Raji (cell line): ENCODE results near the gene BBC3.

Experiments used
- POLR2A ChIP-seq: IDR thresholded peaks from 2 replicates; pipeline ENCODE4 v1.6.1; 2011; ENCODE audit warnings: low read depth, low read length, control low read depth; ENCODE audit not compliant: insufficient read depth

The BBC3 gene

GRCh38 chr19:47264629-47265028 is 33.6 kb upstream of the BBC3 start:
- no peak for TF ChIP-seq POLR2A

DNA sequence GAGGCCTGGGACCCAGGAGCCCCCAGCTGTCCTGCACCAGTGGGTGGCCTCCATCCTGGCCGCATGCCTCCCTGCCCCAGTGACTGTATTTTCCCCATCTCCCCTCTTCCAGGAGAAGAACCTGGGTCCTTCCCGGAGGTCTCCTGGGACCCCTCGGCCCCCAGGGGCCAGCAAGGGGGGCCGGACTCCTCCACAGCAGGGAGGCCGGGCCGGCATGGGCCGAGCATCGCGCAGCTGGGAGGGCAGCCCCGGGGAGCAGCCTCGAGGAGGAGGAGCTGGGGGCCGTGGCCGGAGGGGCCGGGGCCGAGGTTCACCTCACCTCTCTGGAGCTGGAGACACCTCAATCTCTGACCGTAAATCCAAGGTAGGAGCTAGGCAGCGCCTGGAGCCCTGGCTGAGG is 29.5 kb upstream of the BBC3 start:
- no peak for TF ChIP-seq POLR2A

- no peak for TF ChIP-seq POLR2A
Observed at GRCh38 chr19:47258895-47259555, 28.0 kb upstream of the BBC3 start.

DNA sequence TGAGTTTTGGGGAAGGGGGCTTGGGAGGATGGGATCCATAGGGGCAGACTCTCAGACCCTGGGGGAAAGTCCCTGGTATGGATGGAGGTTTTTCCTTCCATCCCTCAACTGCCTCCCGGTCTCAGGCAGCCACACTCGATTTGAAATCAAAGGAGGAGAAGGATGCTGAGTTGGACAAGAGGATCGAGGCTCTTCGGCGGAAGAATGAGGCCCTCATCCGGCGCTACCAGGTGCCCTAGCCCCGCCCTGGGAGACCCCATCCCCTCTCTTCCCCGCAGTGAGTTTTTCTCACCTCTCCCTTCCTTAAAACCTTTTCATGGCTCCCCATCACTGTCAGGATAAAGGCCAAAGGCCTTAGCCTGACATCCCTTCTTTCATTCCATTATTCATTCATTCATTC is 27.4 kb upstream of the BBC3 start:
- no peak for TF ChIP-seq POLR2A

DNA sequence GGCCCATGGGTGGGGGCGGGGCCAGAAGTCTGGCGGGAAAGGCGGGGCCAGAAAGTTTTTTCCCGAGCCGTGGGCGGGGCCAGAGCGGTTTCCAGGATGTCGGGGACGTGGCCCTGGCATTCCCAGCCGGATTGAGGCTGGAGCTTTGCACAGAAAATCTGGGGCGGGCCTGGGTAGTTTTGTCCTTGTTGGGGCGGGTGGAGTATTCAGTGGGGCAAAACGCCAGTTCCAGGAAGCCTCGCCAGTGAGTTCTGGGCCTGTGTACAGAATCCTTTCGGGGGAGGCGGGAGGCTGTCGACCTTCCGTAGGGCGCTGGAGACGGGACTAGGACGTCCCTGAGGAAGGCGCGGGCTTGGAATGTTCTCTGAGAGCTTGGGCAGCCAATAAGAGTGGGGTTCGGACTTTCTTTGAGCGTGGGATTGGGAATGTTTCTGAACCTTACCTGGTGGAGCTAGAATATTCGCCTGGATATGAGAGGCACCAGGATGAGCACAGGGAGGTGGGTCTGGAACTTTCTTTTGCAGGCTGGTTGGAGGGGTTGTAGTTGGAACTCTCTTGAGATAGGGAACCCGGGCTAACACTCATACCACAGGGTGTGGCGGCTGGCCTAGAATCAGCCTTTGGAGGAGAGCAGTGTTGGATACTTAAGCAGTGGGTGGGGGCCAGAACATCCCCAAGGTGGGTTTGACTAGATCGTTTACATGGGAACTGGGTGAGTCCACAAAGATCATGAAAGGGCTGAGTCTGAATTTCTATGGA is 26.6 kb upstream of the BBC3 start:
- TF ChIP-seq POLR2A: no peak

- no peak for TF ChIP-seq POLR2A
Observed at GRCh38 chr19:47256693-47257410, 25.9 kb upstream of the BBC3 start.

DNA sequence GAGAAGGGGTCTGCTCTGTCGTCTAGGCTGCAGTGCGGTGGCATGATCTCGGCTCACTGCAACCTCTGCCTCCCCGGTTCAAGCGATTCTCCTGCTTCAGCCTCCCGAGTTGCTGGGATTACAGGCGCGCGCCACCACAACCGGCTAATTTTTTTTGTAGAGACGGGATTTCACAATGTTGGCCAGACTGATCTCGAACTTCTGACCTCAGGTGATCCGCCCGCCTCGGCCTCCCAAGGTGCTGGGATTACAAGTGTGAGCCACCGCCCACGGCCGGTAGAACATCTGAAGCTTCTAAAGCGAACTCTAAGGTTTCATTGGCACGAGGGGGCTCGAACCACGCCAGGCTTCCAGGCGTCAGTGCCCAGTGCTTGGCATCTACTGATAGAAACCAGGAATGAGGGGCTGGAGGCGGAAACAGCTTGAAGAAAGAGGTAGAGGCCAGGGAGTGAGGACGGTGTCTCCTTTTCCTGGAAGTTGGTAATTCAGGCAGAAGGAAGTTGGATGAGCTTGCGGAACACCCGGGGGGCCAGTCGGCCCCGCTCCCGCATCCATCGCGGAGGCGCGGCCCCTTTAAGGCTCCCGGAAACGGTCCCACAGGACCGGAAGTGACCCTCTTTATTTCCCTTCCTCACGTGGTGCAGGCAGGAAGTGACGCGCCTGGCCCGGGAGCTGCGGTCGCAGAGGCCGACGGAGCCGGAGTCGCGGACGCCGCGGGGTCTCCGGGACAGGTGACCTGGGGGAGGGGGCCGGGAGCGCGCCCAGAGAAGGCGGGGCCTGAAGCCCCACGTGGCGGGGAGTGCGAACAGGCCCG is 25.1 kb upstream of the BBC3 start, which contains the start of gene CCDC9:
Gene CCDC9, plus strand, starts transcription at position 647 of the 814 bp plus-strand sequence. CDS start 1,876 bp downstream, outside the sequence.
- peak; percentile 83 for TF ChIP-seq POLR2A

DNA sequence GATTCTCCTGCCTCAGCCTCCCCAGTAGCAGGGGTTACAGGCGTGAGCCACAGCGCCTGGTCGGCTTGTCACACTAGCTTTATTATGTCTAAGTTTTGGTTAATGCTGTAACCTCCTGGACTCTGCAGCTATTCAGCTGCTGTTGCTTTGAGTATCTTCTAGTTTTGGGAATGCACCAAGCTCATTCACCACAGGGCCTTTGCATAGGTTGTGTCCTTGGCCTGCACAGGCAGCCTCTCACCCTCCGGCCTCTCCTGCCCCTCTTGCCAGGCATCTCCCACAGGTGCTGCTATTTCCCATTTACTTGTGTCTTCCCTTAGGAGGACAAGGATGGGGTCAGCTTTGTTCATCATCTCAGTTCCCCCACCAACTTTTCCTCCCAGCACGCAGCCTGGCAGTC is 23.0 kb upstream of the BBC3 start:
- TF ChIP-seq POLR2A: no peak

- no peak for TF ChIP-seq POLR2A
Observed at GRCh38 chr19:47253467-47253881, 22.5 kb upstream of the BBC3 start.

- no peak for TF ChIP-seq POLR2A
Observed at GRCh38 chr19:47247308-47247990, 16.4 kb upstream of the BBC3 start.

DNA sequence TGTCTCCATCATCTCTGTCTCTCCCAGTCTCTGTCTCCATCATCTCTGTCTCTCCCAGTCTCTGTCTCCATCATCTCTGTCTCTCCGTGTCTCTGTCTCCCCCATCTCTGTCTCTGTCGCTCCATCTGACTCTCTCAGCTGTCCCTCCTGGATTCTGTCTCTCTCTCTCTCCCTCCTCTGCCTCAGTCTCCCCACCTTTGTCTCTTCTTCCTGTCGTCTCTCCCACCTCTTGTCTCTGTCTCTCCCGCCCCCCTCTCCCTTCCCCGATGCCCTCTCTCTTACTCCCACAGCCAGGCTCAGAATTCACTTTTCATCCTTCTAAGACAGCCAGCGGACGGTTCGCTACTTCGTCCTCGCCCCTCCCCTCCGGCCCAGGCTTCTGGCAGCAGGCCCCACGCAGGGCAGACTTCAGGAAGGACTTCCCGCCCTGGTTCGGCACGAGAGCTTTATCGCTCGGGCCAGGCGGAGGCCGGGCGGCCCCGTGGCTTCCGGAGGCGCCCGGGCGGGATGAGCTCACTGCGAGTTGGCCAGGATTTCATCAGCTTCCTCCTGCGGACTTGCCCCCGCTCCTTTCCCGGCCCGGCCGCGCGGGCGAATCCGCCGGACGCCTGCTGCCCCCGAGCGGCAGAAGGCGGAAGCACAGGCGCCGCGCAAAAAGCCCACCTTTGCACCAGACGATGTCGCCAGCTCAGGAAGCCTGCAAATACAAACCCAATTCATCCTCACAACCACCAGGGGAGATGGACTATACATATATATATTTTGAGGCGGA is 13.0 kb upstream of the BBC3 start:
- TF ChIP-seq POLR2A: peak; percentile 56

- no peak for TF ChIP-seq POLR2A
Observed at GRCh38 chr19:47243364-47243775, 12.4 kb upstream of the BBC3 start.

GRCh38 chr19:47241919-47242577 is 11.0 kb upstream of the BBC3 start:
- TF ChIP-seq POLR2A: peak; percentile 31; the same call in 1 of the 2 replicates
